ENCODE measurements around the gene STN1. TPM values are rescaled to one million over a fixed set of nuclear protein-coding genes. Genes with fewer than 3 reads are reported as not detected.
A peak's percentile ranks its signal among the peaks of the same experiment; 100 is the strongest.

STN1 gene
- total RNA-seq, 1 experiment from 2014 or later: 35.0 TPM

GRCh38 chr10:103916876-103917275 lies 1.1 kb downstream of the STN1 start:
- Histone ChIP-seq H3K9ac (ENCODE audit: low read length) (peak overlapping the region; percentile 93), H3K4me1 (ENCODE audit: low read length) (peaks cover 24% of the 10 kb centered on the region), H3K4me3 (ENCODE audit: low read length) (peak overlapping the region; percentile 82), H3K4me2 (ENCODE audit: low read depth, low read length, poor library complexity, severe bottlenecking) (peak overlapping the region; percentile 87), H3K36me3 (ENCODE audit: insufficient read depth, low read length) (peaks cover 12% of the 10 kb centered on the region), H3K27me3 (ENCODE audit: low read length) (no peaks in the 10 kb centered on the region), H3K27ac (ENCODE audit: low read length) (peak overlapping the region; percentile 46; the same call in 1 of the 2 replicates), H4K20me1 (ENCODE audit: insufficient read depth, low read depth, low read length) (no peaks in the 10 kb centered on the region), H3K9me3 (ENCODE audit: low read length) (peaks cover 11% of the 10 kb centered on the region; the same call in 1 of the 2 replicates), H2AFZ (ENCODE audit: low read length) (no peak overlapping the region), H3K79me2 (ENCODE audit: low read length) (peaks cover 34% of the 10 kb centered on the region), H3K9me2 (replicated peaks; ENCODE audit: insufficient read depth, low read length) (no peaks in the 10 kb centered on the region)
- DNase-seq: no peak

- H2AFZ ChIP-seq (ENCODE audit: low read length): no peak overlapping the region
- no peaks in the 10 kb centered on the region for H4K20me1 ChIP-seq (ENCODE audit: insufficient read depth, low read depth, low read length)
- H3K9ac ChIP-seq (ENCODE audit: low read length): peak overlapping the region; percentile 93; the same call in 1 of the 2 replicates
- no peaks in the 10 kb centered on the region for H3K9me2 ChIP-seq (replicated peaks; ENCODE audit: insufficient read depth, low read length)
- no peak for DNase-seq
- H3K27me3 ChIP-seq (ENCODE audit: low read length): no peaks in the 10 kb centered on the region
- H3K4me1 ChIP-seq (ENCODE audit: low read length): peaks cover 19% of the 10 kb centered on the region
- H3K4me3 ChIP-seq (ENCODE audit: low read length): peak overlapping the region; percentile 82
- peak overlapping the region; percentile 87 for H3K4me2 ChIP-seq (ENCODE audit: low read depth, low read length, poor library complexity, severe bottlenecking)
- peaks cover 11% of the 10 kb centered on the region; the same call in 1 of the 2 replicates for H3K9me3 ChIP-seq (ENCODE audit: low read length)
- peaks cover 34% of the 10 kb centered on the region for H3K79me2 ChIP-seq (ENCODE audit: low read length)
- H3K27ac ChIP-seq (ENCODE audit: low read length): no peak overlapping the region
- H3K36me3 ChIP-seq (ENCODE audit: insufficient read depth, low read length): peaks cover 12% of the 10 kb centered on the region
Measured at GRCh38 chr10:103916254-103916653, 1.7 kb downstream of the STN1 start.

GRCh38 chr10:103915796-103916195 lies 2.2 kb downstream of the STN1 start:
- H3K4me3 ChIP-seq (ENCODE audit: low read length): peak overlapping the region; percentile 82; the same call in 1 of the 2 replicates
- H3K4me2 ChIP-seq (ENCODE audit: low read depth, low read length, poor library complexity, severe bottlenecking): peak overlapping the region; percentile 87
- H3K9ac ChIP-seq (ENCODE audit: low read length): no peak overlapping the region
- peaks cover 12% of the 10 kb centered on the region for H3K36me3 ChIP-seq (ENCODE audit: insufficient read depth, low read length)
- no peak overlapping the region for H3K27ac ChIP-seq (ENCODE audit: low read length)
- no peak overlapping the region for H2AFZ ChIP-seq (ENCODE audit: low read length)
- peaks cover 34% of the 10 kb centered on the region for H3K79me2 ChIP-seq (ENCODE audit: low read length)
- H3K4me1 ChIP-seq (ENCODE audit: low read length): peaks cover 19% of the 10 kb centered on the region
- no peaks in the 10 kb centered on the region for H4K20me1 ChIP-seq (ENCODE audit: insufficient read depth, low read depth, low read length)
- no peaks in the 10 kb centered on the region for H3K9me2 ChIP-seq (replicated peaks; ENCODE audit: insufficient read depth, low read length)
- H3K27me3 ChIP-seq (ENCODE audit: low read length): no peaks in the 10 kb centered on the region
- peaks cover 11% of the 10 kb centered on the region; the same call in 1 of the 2 replicates for H3K9me3 ChIP-seq (ENCODE audit: low read length)
- DNase-seq: no peak

GRCh38 chr10:103912759-103913158 lies 5.2 kb downstream of the STN1 start:
- no peaks in the 10 kb centered on the region for H3K9me2 ChIP-seq (replicated peaks; ENCODE audit: insufficient read depth, low read length)
- peaks cover 33% of the 10 kb centered on the region for H3K79me2 ChIP-seq (ENCODE audit: low read length)
- peaks cover 12% of the 10 kb centered on the region for H3K36me3 ChIP-seq (ENCODE audit: insufficient read depth, low read length)
- peaks cover 11% of the 10 kb centered on the region; the same call in 1 of the 2 replicates for H3K9me3 ChIP-seq (ENCODE audit: low read length)
- no peak for DNase-seq
- no peak overlapping the region for H3K4me3 ChIP-seq (ENCODE audit: low read length)
- no peaks in the 10 kb centered on the region for H4K20me1 ChIP-seq (ENCODE audit: insufficient read depth, low read depth, low read length)
- H3K27me3 ChIP-seq (ENCODE audit: low read length): no peaks in the 10 kb centered on the region
- H3K4me1 ChIP-seq (ENCODE audit: low read length): peaks cover 12% of the 10 kb centered on the region
- no peak overlapping the region for H3K27ac ChIP-seq (ENCODE audit: low read length)
- no peak overlapping the region for H3K9ac ChIP-seq (ENCODE audit: low read length)
- H3K4me2 ChIP-seq (ENCODE audit: low read depth, low read length, poor library complexity, severe bottlenecking): no peak overlapping the region
- no peak overlapping the region for H2AFZ ChIP-seq (ENCODE audit: low read length)

GRCh38 chr10:103911021-103911459 lies 6.9 kb downstream of the STN1 start:
- H3K36me3 ChIP-seq (ENCODE audit: insufficient read depth, low read length): peaks cover 10% of the 10 kb centered on the region
- H3K27me3 ChIP-seq (ENCODE audit: low read length): no peaks in the 10 kb centered on the region
- peaks cover 11% of the 10 kb centered on the region; the same call in 1 of the 2 replicates for H3K9me3 ChIP-seq (ENCODE audit: low read length)
- H3K27ac ChIP-seq (ENCODE audit: low read length): no peak overlapping the region
- H3K4me2 ChIP-seq (ENCODE audit: low read depth, low read length, poor library complexity, severe bottlenecking): no peak overlapping the region
- H2AFZ ChIP-seq (ENCODE audit: low read length): no peak overlapping the region
- no peak overlapping the region for H3K9ac ChIP-seq (ENCODE audit: low read length)
- no peak overlapping the region for H3K4me3 ChIP-seq (ENCODE audit: low read length)
- H4K20me1 ChIP-seq (ENCODE audit: insufficient read depth, low read depth, low read length): no peaks in the 10 kb centered on the region
- H3K79me2 ChIP-seq (ENCODE audit: low read length): peaks cover 16% of the 10 kb centered on the region
- no peaks in the 10 kb centered on the region for H3K4me1 ChIP-seq (ENCODE audit: low read length)
- DNase-seq: no peak
- H3K9me2 ChIP-seq (replicated peaks; ENCODE audit: insufficient read depth, low read length): no peaks in the 10 kb centered on the region

GRCh38 chr10:103910442-103911012 lies 7.5 kb downstream of the STN1 start:
- H3K4me3 ChIP-seq (ENCODE audit: low read length): no peak overlapping the region

GRCh38 chr10:103905441-103905840 lies 12.5 kb downstream of the STN1 start:
- no peaks in the 10 kb centered on the region for H3K9me3 ChIP-seq (ENCODE audit: low read length)
- H3K27ac ChIP-seq (ENCODE audit: low read length): no peak overlapping the region
- no peaks in the 10 kb centered on the region for H3K27me3 ChIP-seq (ENCODE audit: low read length)
- H2AFZ ChIP-seq (ENCODE audit: low read length): no peak overlapping the region
- no peak for DNase-seq
- no peak overlapping the region for H3K4me2 ChIP-seq (ENCODE audit: low read depth, low read length, poor library complexity, severe bottlenecking)
- H3K9ac ChIP-seq (ENCODE audit: low read length): no peak overlapping the region
- H3K9me2 ChIP-seq (replicated peaks; ENCODE audit: insufficient read depth, low read length): no peaks in the 10 kb centered on the region
- H3K79me2 ChIP-seq (ENCODE audit: low read length): no peaks in the 10 kb centered on the region
- H3K36me3 ChIP-seq (ENCODE audit: insufficient read depth, low read length): peaks cover 16% of the 10 kb centered on the region; the same call in 1 of the 2 replicates
- H3K4me3 ChIP-seq (ENCODE audit: low read length): no peak overlapping the region
- H4K20me1 ChIP-seq (ENCODE audit: insufficient read depth, low read depth, low read length): no peaks in the 10 kb centered on the region
- no peaks in the 10 kb centered on the region for H3K4me1 ChIP-seq (ENCODE audit: low read length)

More at GRCh38 chr10:103910442-103911012, 7.5 kb downstream of the STN1 start:
- Histone ChIP-seq H3K36me3 (ENCODE audit: insufficient read depth, low read length) (peaks cover 5% of the 10 kb centered on the region), H4K20me1 (ENCODE audit: insufficient read depth, low read depth, low read length) (no peaks in the 10 kb centered on the region), H3K4me2 (ENCODE audit: low read depth, low read length, poor library complexity, severe bottlenecking) (no peak overlapping the region), H3K27me3 (ENCODE audit: low read length) (no peaks in the 10 kb centered on the region), H2AFZ (ENCODE audit: low read length) (no peak overlapping the region), H3K9me2 (replicated peaks; ENCODE audit: insufficient read depth, low read length) (no peaks in the 10 kb centered on the region), H3K9ac (ENCODE audit: low read length) (no peak overlapping the region), H3K4me1 (ENCODE audit: low read length) (no peaks in the 10 kb centered on the region), H3K9me3 (ENCODE audit: low read length) (peaks cover 7% of the 10 kb centered on the region; the same call in 1 of the 2 replicates), H3K79me2 (ENCODE audit: low read length) (peaks cover 11% of the 10 kb centered on the region), H3K27ac (ENCODE audit: low read length) (no peak overlapping the region)
- DNase-seq: no peak

GRCh38 chr10:103901299-103901698 lies 16.7 kb downstream of the STN1 start:
- H3K4me2 ChIP-seq (ENCODE audit: low read depth, low read length, poor library complexity, severe bottlenecking): no peak overlapping the region
- H3K9ac ChIP-seq (ENCODE audit: low read length): no peak overlapping the region
- no peaks in the 10 kb centered on the region for H4K20me1 ChIP-seq (ENCODE audit: insufficient read depth, low read depth, low read length)
- H3K9me3 ChIP-seq (ENCODE audit: low read length): no peaks in the 10 kb centered on the region
- H3K4me3 ChIP-seq (ENCODE audit: low read length): no peak overlapping the region
- H3K9me2 ChIP-seq (replicated peaks; ENCODE audit: insufficient read depth, low read length): no peaks in the 10 kb centered on the region
- no peaks in the 10 kb centered on the region for H3K4me1 ChIP-seq (ENCODE audit: low read length)
- no peak overlapping the region for H3K27ac ChIP-seq (ENCODE audit: low read length)
- no peaks in the 10 kb centered on the region for H3K27me3 ChIP-seq (ENCODE audit: low read length)
- no peak overlapping the region for H2AFZ ChIP-seq (ENCODE audit: low read length)
- no peaks in the 10 kb centered on the region for H3K79me2 ChIP-seq (ENCODE audit: low read length)
- H3K36me3 ChIP-seq (ENCODE audit: insufficient read depth, low read length): peaks cover 20% of the 10 kb centered on the region
- no peak for DNase-seq

All from Karpas-422 (cell line).